SJSA1 (cell line): ENCODE data around the gene SMC1B. TPM values are rescaled to one million over a fixed set of nuclear protein-coding genes. Genes with fewer than 3 reads are reported as not detected.
"Not testable (repeated sequence)": the region's sequence is repeated elsewhere in the genome, so short reads cannot be mapped to it uniquely, and the experiment has no call there.

ENCODE experiments used
- DNase-seq, 2 experiments: peaks; one replicate each; pipeline ENCODE4 v3.0.0-alpha.2; 2015 to 2020; ENCODE audit warnings: low spot score in 2 of 2, low read depth in 1 of 2
- H3K27ac ChIP-seq: fragments of 250-450 bp; sonication (Bioruptor Pico); 2 replicates; pipeline ENCODE4 v1.5.1; 2020; ENCODE audit warnings: mild to moderate bottlenecking, moderate library complexity
- H3K27me3 ChIP-seq: fragments of 250-450 bp; sonication (Bioruptor Pico); replicated peaks from 2 replicates; pipeline ENCODE4 v1.5.1; 2020; ENCODE audit warnings: mild to moderate bottlenecking, moderate library complexity
- H3K36me3 ChIP-seq: fragments of 250-450 bp; sonication (Bioruptor Pico); 2 replicates; pipeline ENCODE4 v1.5.1; 2020; ENCODE audit warnings: mild to moderate bottlenecking
- H3K4me1 ChIP-seq: fragments of 250-450 bp; sonication (Bioruptor Pico); replicated peaks from 2 replicates; pipeline ENCODE4 v1.6.1; 2021; ENCODE audit warnings: mild to moderate bottlenecking
- H3K4me3 ChIP-seq: fragments of 250-450 bp; sonication (Bioruptor Pico); 2 replicates; pipeline ENCODE4 v1.5.1; 2020; ENCODE audit warnings: mild to moderate bottlenecking
- H3K9me3 ChIP-seq: fragments of 250-450 bp; sonication (Bioruptor Pico); replicated peaks from 2 replicates; pipeline ENCODE4 v1.5.1; 2020; ENCODE audit warnings: mild to moderate bottlenecking
- total RNA-seq: library from RNA; depleted of rRNA; stranded (reverse); fragments of >200 nt; shearing (Covaris generic); gene quantifications from 2 replicates; pipeline ENCODE4 v1.2.3, GENCODE V29; 2014

SMC1B gene
- total RNA-seq, 1 experiment from 2014 or later, result not detected

- Histone ChIP-seq H3K9me3 (no peaks in the 10 kb centered on the region), H3K4me3 (no peak overlapping the region), H3K27ac (no peak overlapping the region), H3K27me3 (no peaks in the 10 kb centered on the region), H3K4me1 (no peaks in the 10 kb centered on the region), H3K36me3 (peaks cover 61% of the 10 kb centered on the region)
- no peak for DNase-seq
Observed at GRCh38 chr22:45340323-45340722, 73.1 kb downstream of the SMC1B start.

DNA sequence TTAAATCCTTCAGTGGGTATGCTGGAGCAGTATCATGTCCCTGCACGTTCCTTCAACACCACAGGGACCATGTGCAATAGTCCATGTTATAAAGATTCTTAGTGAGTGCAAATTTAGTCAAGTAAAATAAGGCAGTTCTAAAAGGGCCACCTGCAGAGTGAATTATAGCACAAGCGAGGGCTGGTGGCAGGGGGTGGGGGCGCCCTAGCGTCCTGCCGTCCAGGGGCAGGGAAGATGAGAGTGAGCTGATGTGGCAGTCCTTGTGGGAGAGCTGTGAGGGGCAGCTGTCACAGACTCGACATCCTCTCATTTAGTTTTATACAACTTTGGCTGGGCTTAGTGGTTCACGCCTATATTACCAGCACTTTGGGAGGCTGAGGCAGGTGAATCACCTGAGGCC lies 74.6 kb downstream of the SMC1B start:
- H3K27me3 ChIP-seq, result no peaks in the 10 kb centered on the region
- no peak overlapping the region for H3K27ac ChIP-seq
- H3K9me3 ChIP-seq, result no peaks in the 10 kb centered on the region
- no peak overlapping the region for H3K4me3 ChIP-seq
- peaks cover 65% of the 10 kb centered on the region for H3K36me3 ChIP-seq
- no peaks in the 10 kb centered on the region for H3K4me1 ChIP-seq
- no peak for DNase-seq

DNA sequence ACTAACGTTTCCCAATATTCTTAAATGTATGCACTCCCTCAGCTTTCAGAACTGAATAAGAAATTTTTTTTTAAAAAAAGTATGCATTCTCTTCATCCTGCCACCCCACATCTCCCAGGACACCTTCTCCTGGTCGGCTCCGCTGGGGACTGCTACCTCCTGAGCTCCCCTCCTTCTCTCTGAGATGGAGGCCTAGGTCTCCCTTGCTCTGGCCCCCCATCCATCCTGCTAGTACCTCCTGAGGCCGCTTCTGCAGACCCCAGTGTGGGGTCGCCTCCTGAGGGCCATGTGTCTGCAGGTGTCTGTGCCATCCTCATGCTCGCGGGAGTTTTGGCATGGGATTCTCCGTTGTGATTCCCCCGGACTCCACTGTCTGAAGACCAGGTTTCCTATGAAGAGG lies 75.9 kb downstream of the SMC1B start:
- Histone ChIP-seq H3K4me3 (no peak overlapping the region), H3K27ac (no peak overlapping the region), H3K27me3 (no peaks in the 10 kb centered on the region), H3K9me3 (no peaks in the 10 kb centered on the region), H3K4me1 (no peaks in the 10 kb centered on the region), H3K36me3 (peaks cover 75% of the 10 kb centered on the region)
- no peak for DNase-seq

DNA sequence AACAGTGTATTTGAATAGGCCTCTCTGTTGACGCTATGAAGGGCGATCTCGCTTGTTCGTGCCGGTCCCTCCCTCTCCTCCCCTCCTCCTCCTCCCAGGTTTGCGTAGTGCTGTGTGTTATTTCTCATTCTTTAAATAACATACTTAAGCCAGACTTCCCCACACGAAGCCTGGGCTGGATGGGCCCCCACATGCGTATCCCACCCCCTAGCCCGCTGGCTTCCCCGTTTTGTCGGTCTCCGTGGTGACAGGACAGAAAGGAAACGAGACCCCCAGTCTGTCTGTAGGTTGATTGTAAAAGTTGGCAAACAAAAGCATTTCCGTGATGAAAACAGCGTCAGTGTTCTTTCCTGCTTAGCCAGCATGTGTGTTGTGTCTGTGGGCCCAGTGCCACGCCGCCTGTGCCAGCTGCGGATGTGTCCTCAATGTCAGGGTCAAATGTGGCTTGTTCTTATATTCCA lies 76.4 kb downstream of the SMC1B start:
- peaks cover 75% of the 10 kb centered on the region for H3K36me3 ChIP-seq
- DNase-seq, result no peak
- no peaks in the 10 kb centered on the region for H3K27me3 ChIP-seq
- H3K9me3 ChIP-seq, result no peaks in the 10 kb centered on the region
- no peaks in the 10 kb centered on the region for H3K4me1 ChIP-seq
- H3K4me3 ChIP-seq, result no peak overlapping the region
- H3K27ac ChIP-seq, result no peak overlapping the region

GRCh38 chr22:45335854-45336522 lies 77.4 kb downstream of the SMC1B start:
- no peaks in the 10 kb centered on the region for H3K9me3 ChIP-seq
- no peaks in the 10 kb centered on the region for H3K4me1 ChIP-seq
- no peak for DNase-seq
- no peaks in the 10 kb centered on the region for H3K27me3 ChIP-seq
- H3K4me3 ChIP-seq, result no peak overlapping the region
- no peak overlapping the region for H3K27ac ChIP-seq
- H3K36me3 ChIP-seq, result peaks cover 72% of the 10 kb centered on the region

DNA sequence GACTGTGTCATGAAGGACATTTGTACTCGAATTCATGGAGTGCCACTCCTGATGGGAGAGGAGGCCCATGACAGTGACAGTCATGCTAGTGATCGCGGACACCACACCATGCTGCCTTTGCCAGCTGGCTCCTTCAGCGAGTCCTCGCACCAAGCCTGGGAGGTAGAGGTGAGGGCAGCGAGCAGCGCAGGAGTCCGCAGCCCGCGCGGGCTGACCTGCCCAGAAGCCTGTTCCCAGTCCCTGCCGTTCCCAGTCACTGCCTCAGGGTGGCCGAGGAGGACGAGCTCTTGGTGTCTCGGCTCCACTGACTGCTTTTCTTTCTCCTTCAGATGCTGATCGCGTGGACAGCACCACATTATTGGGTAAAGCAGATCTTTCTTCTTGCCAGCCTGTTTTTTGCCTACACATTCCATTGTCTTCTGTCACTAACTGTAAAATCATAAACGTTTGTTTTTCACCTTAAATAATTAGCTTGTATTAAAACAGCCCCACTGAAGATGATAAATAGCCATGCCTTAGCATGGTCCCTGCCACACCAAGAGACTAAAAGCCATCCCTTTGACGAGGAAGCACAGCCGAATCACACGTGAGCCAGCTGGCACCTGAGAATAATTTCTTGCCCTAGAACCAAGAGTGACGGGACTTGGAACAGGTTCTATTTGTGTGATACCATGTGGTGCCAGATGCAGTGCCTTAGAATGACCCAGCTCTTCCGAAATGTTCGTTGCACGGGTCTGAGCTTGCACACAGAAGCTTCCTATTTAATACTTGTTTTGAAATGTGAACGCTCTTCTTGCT lies 78.2 kb downstream of the SMC1B start:
- H3K9me3 ChIP-seq, result no peaks in the 10 kb centered on the region
- H3K36me3 ChIP-seq, result peaks cover 72% of the 10 kb centered on the region
- no peak for DNase-seq
- no peaks in the 10 kb centered on the region for H3K4me1 ChIP-seq
- no peak overlapping the region for H3K4me3 ChIP-seq
- no peak overlapping the region for H3K27ac ChIP-seq
- no peaks in the 10 kb centered on the region for H3K27me3 ChIP-seq

DNA sequence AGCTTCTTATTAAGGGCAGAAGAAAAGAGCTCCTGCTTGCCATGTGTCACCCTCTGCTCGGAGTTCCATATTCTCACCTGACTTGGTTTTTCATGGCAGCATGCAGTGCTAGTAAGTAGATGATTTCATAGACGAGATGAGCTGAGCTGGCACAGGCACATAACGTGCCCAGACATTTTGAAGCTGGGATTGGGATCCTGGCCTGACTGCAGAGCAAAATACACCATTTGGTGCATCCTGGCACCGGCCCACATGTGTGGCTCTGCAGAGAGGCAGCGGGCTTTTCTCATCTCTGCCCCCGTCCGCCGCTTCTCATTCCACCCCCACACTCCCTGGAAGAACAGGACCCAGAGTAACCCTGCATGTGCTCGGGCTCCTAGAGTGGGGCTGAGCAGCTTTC lies 78.9 kb downstream of the SMC1B start:
- Histone ChIP-seq H3K27me3 (no peaks in the 10 kb centered on the region), H3K4me1 (no peaks in the 10 kb centered on the region), H3K4me3 (no peak overlapping the region), H3K27ac (no peak overlapping the region), H3K9me3 (no peaks in the 10 kb centered on the region), H3K36me3 (peaks cover 72% of the 10 kb centered on the region)
- no peak for DNase-seq

GRCh38 chr22:45334068-45334467 lies 79.3 kb downstream of the SMC1B start:
- DNase-seq, result no peak
- H3K9me3 ChIP-seq, result no peaks in the 10 kb centered on the region
- no peak overlapping the region for H3K4me3 ChIP-seq
- H3K36me3 ChIP-seq, result peaks cover 77% of the 10 kb centered on the region
- H3K27me3 ChIP-seq, result no peaks in the 10 kb centered on the region
- no peak overlapping the region for H3K27ac ChIP-seq
- no peaks in the 10 kb centered on the region for H3K4me1 ChIP-seq

DNA sequence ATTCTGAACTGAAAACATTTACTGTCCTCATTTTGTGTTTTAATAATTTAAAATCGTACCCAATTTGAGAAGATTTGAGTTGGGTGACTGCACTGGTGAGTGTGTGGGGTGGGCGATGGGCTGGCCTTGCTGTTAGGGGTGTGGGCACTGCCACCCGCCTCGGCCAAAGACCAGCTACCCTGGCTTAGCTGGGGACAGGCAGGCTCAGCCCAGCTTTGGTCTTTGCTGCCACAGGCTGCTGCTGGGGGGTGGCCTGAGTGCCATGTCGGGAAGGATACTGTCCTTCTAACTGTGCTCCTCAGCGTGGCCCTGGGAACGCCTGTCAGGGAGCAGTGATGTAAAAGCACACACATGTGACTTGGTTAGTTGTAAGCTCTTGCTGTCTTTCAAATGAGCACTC lies 81.4 kb downstream of the SMC1B start:
- peaks cover 81% of the 10 kb centered on the region for H3K36me3 ChIP-seq
- no peaks in the 10 kb centered on the region for H3K9me3 ChIP-seq
- no peak for DNase-seq
- no peak overlapping the region for H3K27ac ChIP-seq
- H3K4me3 ChIP-seq, result no peak overlapping the region
- H3K27me3 ChIP-seq, result no peaks in the 10 kb centered on the region
- H3K4me1 ChIP-seq, result no peaks in the 10 kb centered on the region

DNA sequence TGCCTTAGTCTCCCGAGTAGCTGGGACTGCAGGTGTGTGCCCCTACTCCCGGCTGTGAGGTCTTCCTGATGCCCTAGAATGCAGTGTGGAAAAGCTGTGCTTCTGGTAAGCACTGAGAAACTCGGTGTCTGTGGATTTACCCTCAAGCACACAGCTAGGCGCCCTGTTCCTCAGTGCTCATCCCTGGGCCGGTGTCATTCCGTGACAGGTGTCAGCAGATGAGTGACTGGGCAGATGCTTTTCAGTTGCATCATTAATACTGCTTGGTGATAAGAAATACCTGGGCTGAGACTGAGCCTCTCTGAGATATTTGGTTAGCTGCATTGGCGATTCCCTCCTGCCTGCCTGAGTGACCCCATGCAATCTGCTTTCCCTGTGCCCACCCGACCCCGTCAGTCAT lies 81.9 kb downstream of the SMC1B start:
- Histone ChIP-seq H3K4me1 (no peaks in the 10 kb centered on the region), H3K9me3 (no peaks in the 10 kb centered on the region), H3K27ac (no peak overlapping the region), H3K36me3 (peaks cover 80% of the 10 kb centered on the region), H3K4me3 (no peak overlapping the region), H3K27me3 (no peaks in the 10 kb centered on the region)
- no peak for DNase-seq

- H3K9me3 ChIP-seq, result no peaks in the 10 kb centered on the region
- peaks cover 75% of the 10 kb centered on the region for H3K36me3 ChIP-seq
- no peaks in the 10 kb centered on the region for H3K4me1 ChIP-seq
- H3K27me3 ChIP-seq, result no peaks in the 10 kb centered on the region
- H3K27ac ChIP-seq, result no peak overlapping the region
- no peak overlapping the region for H3K4me3 ChIP-seq
- DNase-seq, result no peak
Observed at GRCh38 chr22:45330548-45330947, 82.9 kb downstream of the SMC1B start.

GRCh38 chr22:45329530-45329936 lies 83.9 kb downstream of the SMC1B start:
- Histone ChIP-seq H3K27me3 (no peaks in the 10 kb centered on the region), H3K9me3 (no peaks in the 10 kb centered on the region), H3K27ac (no peak overlapping the region), H3K4me1 (no peaks in the 10 kb centered on the region), H3K36me3 (peaks cover 75% of the 10 kb centered on the region), H3K4me3 (no peak overlapping the region)
- DNase-seq, result no peak

GRCh38 chr22:45328822-45329529 lies 84.4 kb downstream of the SMC1B start:
- Histone ChIP-seq H3K4me1 (no peaks in the 10 kb centered on the region), H3K27me3 (no peaks in the 10 kb centered on the region), H3K36me3 (peaks cover 75% of the 10 kb centered on the region), H3K4me3 (no peak overlapping the region), H3K27ac (no peak overlapping the region), H3K9me3 (no peaks in the 10 kb centered on the region)
- no peak for DNase-seq

- not testable (repeated sequence) for H3K27ac ChIP-seq, H3K9me3 ChIP-seq, H3K4me3 ChIP-seq, H3K4me1 ChIP-seq, DNase-seq, H3K27me3 ChIP-seq
- H3K36me3 ChIP-seq, result peaks cover 78% of the 10 kb centered on the region
Observed at GRCh38 chr22:45328261-45328660, 85.1 kb downstream of the SMC1B start.
